GM21526 (cell line): ENCODE data around the gene GOLGA6L10.
"Not testable (repeated sequence)": the region's sequence is repeated elsewhere in the genome, so short reads cannot be mapped to it uniquely, and the experiment has no call there.

Experiments
- ATAC-seq: cut with Tn5 transposase; IDR thresholded peaks from one replicate; pipeline ENCODE4 v1.9.1; 2021; ENCODE audit warnings: moderate library complexity; ENCODE audit not compliant: unreplicated experiment, low FRiP score

The GOLGA6L10 gene

DNA sequence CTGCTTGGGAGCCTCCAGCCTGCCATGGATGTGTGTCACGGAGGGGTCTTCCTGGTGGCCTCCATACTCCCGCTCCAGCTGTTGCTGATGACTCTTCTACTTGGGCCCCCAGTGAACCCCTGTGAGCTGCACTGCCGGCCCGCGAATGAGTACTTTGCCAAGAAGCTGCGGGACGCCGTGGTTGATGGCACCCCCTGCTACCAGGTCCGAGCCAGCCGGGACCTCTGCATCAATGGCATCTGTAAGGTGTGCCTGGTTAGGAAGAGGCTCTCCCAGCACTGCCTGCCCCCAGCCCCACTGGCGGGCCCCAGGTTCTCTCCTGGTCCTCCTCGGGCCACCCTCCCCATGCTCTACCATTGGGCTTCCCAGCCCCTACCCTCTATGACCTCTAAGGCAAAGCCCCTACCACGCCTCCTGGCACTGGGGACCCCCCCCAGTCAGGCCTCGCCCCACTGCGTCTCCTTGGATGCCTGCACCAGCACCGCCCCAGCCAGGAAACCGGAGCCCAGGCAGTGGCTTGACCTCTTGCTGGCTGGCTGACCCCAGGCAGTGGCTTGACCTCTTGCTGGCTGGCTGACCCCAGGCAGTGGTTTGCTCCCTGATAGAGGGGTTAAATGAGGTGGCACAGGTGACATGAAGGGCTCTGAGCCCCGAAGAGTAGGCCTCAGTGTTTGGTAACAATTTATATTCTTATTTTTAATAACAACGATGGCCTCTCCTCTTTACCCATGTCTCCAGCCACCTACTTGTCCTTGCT lies 29.6 kb downstream of the GOLGA6L10 start:
- ATAC-seq: not testable (repeated sequence)

GRCh38 chr15:82318281-82318680 lies 31.0 kb downstream of the GOLGA6L10 start:
- ATAC-seq: not testable (repeated sequence)

DNA sequence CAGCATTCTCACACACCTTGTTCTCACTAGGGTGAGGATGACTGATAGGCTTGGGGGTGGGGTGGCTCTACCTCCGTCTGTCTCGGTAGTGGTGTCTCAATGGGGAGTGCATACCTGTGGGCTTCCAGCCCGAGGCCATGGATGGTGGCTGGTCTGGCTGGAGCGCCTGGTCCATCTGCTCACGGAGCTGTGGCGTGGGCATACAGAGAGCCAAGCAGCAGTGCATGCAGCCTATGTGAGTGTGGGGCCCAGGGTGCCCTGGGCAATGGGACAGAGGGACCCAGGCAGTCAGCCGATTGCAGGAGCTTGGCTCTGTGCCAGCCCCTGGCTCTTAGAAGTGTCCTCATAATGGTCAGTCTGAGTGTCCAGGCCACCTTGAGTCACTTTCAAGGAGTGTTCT lies 31.8 kb downstream of the GOLGA6L10 start:
- not testable (repeated sequence) for ATAC-seq

GRCh38 chr15:82317091-82317489 lies 32.2 kb downstream of the GOLGA6L10 start:
- no peak for ATAC-seq

- ATAC-seq: not testable (repeated sequence)
Measured at GRCh38 chr15:82316247-82317090, 32.8 kb downstream of the GOLGA6L10 start.

DNA sequence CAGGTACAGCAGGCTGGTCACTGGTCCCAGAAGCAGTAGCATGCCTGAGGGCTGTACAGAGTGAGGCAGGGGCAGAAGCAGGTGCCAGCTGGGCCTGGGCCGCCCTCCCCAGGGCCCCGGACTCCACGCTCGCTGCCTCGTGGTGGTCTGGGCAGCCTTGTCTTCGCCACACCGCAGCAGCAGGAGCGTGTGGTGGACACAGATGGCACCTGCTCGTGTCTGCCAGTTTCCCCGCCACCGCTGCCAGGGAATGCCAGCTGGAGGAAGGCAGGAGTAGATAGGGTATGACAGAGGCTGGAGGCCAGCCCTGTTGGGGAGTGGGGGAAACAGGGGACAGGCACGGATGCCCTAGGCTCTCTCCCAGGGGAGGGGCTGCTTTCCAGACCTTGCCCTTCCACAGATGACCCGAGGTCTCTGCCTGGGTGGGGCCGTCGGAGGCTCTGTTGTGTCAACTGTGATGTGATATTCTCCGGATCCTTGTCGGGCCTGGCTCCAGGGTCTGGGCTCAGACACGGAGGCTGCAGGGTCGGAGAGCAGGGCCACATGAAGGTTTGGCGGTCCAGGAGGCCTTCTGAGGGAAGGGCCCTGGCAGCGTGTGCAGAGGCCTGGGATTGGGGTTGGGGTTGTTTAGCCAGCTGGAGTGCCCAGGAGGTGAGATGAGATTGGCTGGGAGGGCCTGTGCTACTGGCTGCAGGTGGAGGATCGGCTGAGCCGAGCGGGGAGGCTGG lies 33.6 kb downstream of the GOLGA6L10 start:
- ATAC-seq: no peak

DNA sequence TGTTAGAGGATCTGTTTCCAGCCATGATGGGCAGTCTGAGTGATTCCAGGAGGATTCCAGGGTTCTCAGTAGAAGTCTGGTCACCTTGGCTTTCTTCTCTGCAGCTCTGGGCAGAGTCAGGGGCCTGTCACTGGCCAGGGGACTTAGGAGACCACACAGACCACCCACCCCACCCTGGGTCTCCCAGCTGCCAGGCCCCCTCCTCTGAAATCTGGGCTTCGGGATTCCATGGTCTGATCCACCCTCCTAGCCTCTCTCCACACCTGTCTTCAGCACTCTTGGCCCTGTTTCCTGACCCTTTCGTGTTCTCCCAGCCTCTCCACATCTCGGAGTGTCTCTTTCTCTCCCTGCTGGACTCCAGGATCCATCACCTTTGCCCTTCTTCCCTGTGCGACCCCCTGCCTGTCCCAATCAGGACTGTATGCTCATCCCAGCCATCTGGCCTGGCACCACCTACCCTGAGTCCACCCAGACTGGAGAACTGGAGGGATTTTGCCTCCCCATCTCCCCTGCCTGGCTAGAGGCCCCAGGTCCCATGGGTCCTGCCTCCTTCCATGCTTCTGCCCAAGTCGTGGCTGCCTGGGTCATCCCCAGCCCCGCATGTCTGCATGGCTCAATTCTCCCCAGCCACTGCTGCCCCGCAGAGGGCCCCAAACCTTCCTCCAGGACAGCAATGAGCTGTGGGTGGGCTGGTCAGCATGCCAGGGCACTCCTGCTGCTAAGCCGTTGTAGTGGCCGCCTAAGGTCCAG lies 34.3 kb downstream of the GOLGA6L10 start:
- ATAC-seq: no peak

DNA sequence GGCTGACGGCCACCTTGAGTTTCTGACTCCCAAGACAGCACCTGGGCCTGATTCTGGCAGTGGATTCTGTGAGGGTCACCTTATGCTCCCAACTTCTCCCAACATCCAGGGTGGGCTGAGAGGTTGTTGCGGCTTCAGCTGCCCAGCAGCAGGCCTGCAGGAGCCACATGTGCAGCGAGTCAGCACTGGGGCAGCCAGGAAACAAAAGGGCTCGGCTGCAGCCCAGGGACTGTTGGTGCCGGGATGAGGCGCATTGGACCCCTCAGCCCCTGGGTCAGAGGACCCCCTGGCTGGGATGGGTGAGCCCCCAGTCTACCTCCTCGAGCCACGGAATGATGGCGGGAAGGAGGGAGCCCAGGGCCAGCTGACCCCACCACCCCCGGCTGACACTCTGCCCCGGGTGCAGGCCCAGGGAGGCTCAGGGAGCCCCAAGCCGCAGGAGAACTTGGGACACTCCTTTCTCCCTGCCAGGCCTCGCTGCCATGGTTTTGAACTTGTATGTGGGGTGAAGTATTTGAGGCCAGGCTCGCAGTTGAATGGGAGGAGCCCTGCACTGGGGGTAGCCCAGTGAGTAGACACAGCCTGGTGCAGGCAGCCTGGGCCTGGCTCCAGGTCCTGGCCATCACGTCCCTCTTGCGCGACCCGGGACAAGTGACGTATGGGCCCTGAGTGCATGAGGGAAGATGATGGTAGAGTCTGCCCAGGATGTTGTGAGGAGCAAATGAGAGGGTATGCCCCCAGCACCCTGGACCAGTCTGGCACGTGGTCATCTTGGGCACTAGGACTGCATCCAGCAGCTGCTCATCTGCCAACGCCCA lies 35.1 kb downstream of the GOLGA6L10 start:
- not testable (repeated sequence) for ATAC-seq

GRCh38 chr15:82313446-82313845 lies 35.8 kb downstream of the GOLGA6L10 start:
- no peak for ATAC-seq

DNA sequence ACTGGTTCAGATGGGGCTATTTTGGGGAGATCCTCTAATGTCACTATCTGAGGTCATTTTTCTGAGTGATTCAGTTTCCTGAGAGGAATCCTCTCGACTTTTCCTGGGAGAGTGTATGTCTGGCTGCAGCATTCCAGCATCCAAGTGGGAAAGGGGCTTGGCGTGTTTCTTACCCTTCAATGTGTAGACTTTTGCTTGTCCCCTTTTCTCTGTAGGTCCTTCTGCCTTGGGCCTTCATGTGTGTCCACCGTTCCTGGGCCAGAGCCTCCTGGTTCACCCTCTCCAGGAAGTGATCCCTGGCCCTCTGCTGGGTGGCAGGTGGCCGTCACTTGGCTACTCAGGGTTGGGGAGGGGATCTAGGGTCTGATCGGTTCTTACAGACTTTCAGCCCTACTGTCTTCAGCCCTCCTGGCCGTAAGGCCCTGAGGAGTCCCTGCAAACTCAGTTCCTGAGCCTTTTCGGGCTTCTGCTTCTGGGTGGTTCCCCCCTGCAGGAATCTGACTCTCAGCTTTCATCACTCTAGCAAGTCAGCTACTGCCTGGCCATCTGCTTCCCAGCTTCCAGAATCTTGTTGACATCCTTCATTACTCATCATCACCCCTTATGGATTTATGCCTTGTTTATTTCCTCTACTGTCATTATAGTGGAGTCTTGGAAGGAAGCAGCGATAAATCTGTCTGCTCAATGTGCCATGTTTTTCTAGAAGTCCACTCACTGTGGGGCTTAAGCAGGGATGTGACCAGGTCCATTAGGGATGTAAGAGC lies 36.5 kb downstream of the GOLGA6L10 start:
- no peak for ATAC-seq

GRCh38 chr15:82311321-82311720 lies 38.0 kb downstream of the GOLGA6L10 start:
- not testable (repeated sequence) for ATAC-seq

GRCh38 chr15:82309802-82310201 lies 39.5 kb downstream of the GOLGA6L10 start:
- ATAC-seq: no peak

GRCh38 chr15:82307714-82308081 lies 41.6 kb downstream of the GOLGA6L10 start:
- ATAC-seq: no peak

- ATAC-seq: no peak
Measured at GRCh38 chr15:82306791-82307713, 42.2 kb downstream of the GOLGA6L10 start.

DNA sequence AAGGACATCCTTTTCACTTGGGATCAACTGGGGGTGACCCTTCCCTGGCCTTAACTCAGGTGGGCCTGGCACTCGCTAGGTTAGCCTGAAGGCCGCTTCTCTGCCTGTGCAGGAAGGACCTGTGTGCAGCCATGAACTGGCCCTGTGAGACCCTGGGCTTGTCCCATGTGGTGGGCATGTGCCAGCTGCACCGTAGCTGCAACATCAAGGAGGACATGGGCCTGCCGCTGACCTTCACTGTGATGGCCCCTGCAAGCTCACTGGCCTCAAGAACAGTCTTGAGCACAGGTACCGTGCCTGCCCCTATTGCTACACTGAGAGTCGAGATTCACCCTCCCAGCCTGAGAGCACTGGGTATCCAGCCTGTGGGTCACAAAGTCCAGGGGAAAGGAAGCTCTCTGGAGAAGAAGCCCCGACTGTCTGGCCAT lies 43.6 kb downstream of the GOLGA6L10 start:
- ATAC-seq: no peak

GRCh38 chr15:82304778-82305090 lies 44.5 kb downstream of the GOLGA6L10 start:
- no peak for ATAC-seq

DNA sequence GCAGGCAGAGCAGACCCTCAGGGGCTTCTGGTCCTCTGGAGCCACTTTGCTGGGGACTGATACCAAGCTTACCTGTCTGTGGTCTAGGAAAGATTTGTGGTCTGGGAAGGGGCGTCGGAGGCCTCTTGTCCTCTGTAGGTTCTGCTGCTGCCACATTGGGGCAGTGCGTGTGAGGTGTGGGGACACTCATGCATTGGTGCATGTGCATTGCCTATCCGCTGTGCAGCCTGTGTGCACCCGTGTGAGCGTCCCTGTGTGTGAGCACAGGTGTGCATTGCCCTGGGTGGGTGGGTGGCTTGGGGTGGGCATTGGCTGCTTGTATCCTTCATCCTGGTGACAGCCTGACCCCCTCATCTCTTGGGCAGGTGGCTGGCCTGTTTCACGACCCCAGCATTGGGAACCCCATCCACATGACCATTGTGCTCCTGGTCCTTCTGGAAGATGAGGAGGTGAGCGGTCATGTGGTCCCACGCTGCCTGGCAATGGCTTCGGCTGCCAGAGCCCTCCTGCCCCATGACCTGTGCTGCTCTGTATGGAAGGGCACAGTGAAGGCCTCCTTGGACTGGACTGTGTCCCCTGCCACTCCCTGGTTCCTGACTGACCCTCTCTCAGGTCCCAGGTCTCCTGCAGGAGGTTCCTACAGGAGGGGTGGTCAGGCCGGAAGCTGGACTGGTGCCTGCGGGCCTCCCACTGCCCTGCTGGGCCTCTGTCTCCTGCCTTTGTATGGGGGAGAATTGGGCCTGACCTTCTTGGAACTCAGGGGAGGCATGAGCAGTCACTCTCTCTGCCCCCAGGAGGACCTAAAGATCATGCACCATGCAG lies 45.1 kb downstream of the GOLGA6L10 start:
- no peak for ATAC-seq
